Adipocyte (in vitro differentiated cells): ENCODE data around the gene ERC1.
"Not testable (repeated sequence)": the region's sequence is repeated elsewhere in the genome, so short reads cannot be mapped to it uniquely, and the experiment has no call there.

Experiments used
- DNase-seq: peaks from one replicate; pipeline ENCODE4 v3.0.0-alpha.2; 2015; ENCODE audit warnings: low read depth
- H3K27me3 ChIP-seq: replicated peaks from 2 replicates; pipeline ENCODE4 v1.7.0; 2013; ENCODE audit warnings: mild to moderate bottlenecking, low read length, moderate library complexity; ENCODE audit not compliant: control insufficient read depth, insufficient read depth
- H3K36me3 ChIP-seq: 2 replicates; pipeline ENCODE4 v1.7.0; 2013; ENCODE audit warnings: low read length, mild to moderate bottlenecking, moderate library complexity; ENCODE audit not compliant: control insufficient read depth, insufficient read depth, severe bottlenecking
- H3K4me1 ChIP-seq: 2 replicates; pipeline ENCODE4 v1.7.0; 2013; ENCODE audit warnings: mild to moderate bottlenecking, low read length, moderate library complexity; ENCODE audit not compliant: control insufficient read depth, insufficient read depth
- H3K4me3 ChIP-seq: 2 replicates; pipeline ENCODE4 v1.7.0; 2013; ENCODE audit warnings: mild to moderate bottlenecking, low read length, moderate library complexity
- H3K9ac ChIP-seq: 2 replicates; pipeline ENCODE4 v1.7.0; 2013; ENCODE audit warnings: mild to moderate bottlenecking, low read length, moderate library complexity
- H3K9me3 ChIP-seq: 2 replicates; pipeline ENCODE4 v1.7.0; 2013; ENCODE audit warnings: mild to moderate bottlenecking, low read length, moderate library complexity; ENCODE audit not compliant: control insufficient read depth

The ERC1 gene

GRCh38 chr12:988646-989045 lies 2.4 kb upstream of the ERC1 start:
- DNase-seq: peak; percentile 14

GRCh38 chr12:989051-989450 lies 2.0 kb upstream of the ERC1 start:
- no peaks in the 10 kb centered on the region for H3K27me3 ChIP-seq
- peak overlapping the region; percentile 99 for H3K9ac ChIP-seq
- H3K4me3 ChIP-seq: peak overlapping the region; percentile 94
- no peak for DNase-seq
- peaks cover 40% of the 10 kb centered on the region for H3K4me1 ChIP-seq
- no peaks in the 10 kb centered on the region for H3K36me3 ChIP-seq
- H3K9me3 ChIP-seq: no peaks in the 10 kb centered on the region

More at GRCh38 chr12:988646-989045, 2.4 kb upstream of the ERC1 start:
- Histone ChIP-seq H3K9ac (peak overlapping the region; percentile 99), H3K27me3 (no peaks in the 10 kb centered on the region), H3K4me1 (peaks cover 38% of the 10 kb centered on the region), H3K4me3 (peak overlapping the region; percentile 94), H3K36me3 (no peaks in the 10 kb centered on the region), H3K9me3 (no peaks in the 10 kb centered on the region)

- Histone ChIP-seq H3K4me3 (peak overlapping the region; percentile 94), H3K9me3 (no peaks in the 10 kb centered on the region), H3K4me1 (peaks cover 43% of the 10 kb centered on the region), H3K36me3 (no peaks in the 10 kb centered on the region), H3K27me3 (no peaks in the 10 kb centered on the region), H3K9ac (peak overlapping the region; percentile 99)
- peak; percentile 86 for DNase-seq
These were observed 1.0 kb upstream of the ERC1 start for GRCh38 chr12:989751-990660.

GRCh38 chr12:991350-992333 lies 619 bp downstream of the ERC1 start:
- H3K9me3 ChIP-seq: no peaks in the 10 kb centered on the region
- peak overlapping the region; percentile 99 for H3K9ac ChIP-seq
- no peaks in the 10 kb centered on the region for H3K27me3 ChIP-seq
- no peak for DNase-seq
- no peaks in the 10 kb centered on the region for H3K36me3 ChIP-seq
- H3K4me1 ChIP-seq: peaks cover 49% of the 10 kb centered on the region
- peak overlapping the region; percentile 94 for H3K4me3 ChIP-seq

- H3K9ac ChIP-seq: no peak overlapping the region
- peak overlapping the region; percentile 94 for H3K4me3 ChIP-seq
- peak; percentile 15 for DNase-seq
- peaks cover 49% of the 10 kb centered on the region for H3K4me1 ChIP-seq
- no peaks in the 10 kb centered on the region for H3K36me3 ChIP-seq
- H3K9me3 ChIP-seq: no peaks in the 10 kb centered on the region
- H3K27me3 ChIP-seq: no peaks in the 10 kb centered on the region
These were observed 1.6 kb downstream of the ERC1 start for GRCh38 chr12:992647-993046.

- Histone ChIP-seq H3K36me3 (no peaks in the 10 kb centered on the region), H3K9ac (no peak overlapping the region), H3K27me3 (no peaks in the 10 kb centered on the region), H3K9me3 (no peaks in the 10 kb centered on the region), H3K4me1 (peaks cover 30% of the 10 kb centered on the region), H3K4me3 (no peak overlapping the region)
- DNase-seq: no peak
These were observed 5.9 kb downstream of the ERC1 start for GRCh38 chr12:996881-997280.

- no peak overlapping the region for H3K9ac ChIP-seq
- no peaks in the 10 kb centered on the region for H3K9me3 ChIP-seq
- DNase-seq: no peak
- H3K4me1 ChIP-seq: peaks cover 24% of the 10 kb centered on the region
- H3K4me3 ChIP-seq: no peak overlapping the region
- no peaks in the 10 kb centered on the region for H3K36me3 ChIP-seq
- H3K27me3 ChIP-seq: no peaks in the 10 kb centered on the region
These were observed 6.5 kb downstream of the ERC1 start for GRCh38 chr12:997505-997904.

- Histone ChIP-seq H3K27me3 (no peaks in the 10 kb centered on the region), H3K9ac (no peak overlapping the region), H3K9me3 (no peaks in the 10 kb centered on the region), H3K36me3 (no peaks in the 10 kb centered on the region), H3K4me3 (no peak overlapping the region), H3K4me1 (peaks cover 20% of the 10 kb centered on the region)
- DNase-seq: no peak
These were observed 7.2 kb downstream of the ERC1 start for GRCh38 chr12:998020-998874.

- not testable (repeated sequence) for H3K9ac ChIP-seq, H3K27me3 ChIP-seq
These were observed 8.7 kb downstream of the ERC1 start for GRCh38 chr12:999736-1000135.

GRCh38 chr12:1001507-1001906 lies 10.5 kb downstream of the ERC1 start:
- H3K4me3 ChIP-seq: no peak overlapping the region
- H3K9ac ChIP-seq: no peak overlapping the region
- no peaks in the 10 kb centered on the region for H3K9me3 ChIP-seq
- DNase-seq: no peak
- no peaks in the 10 kb centered on the region for H3K27me3 ChIP-seq
- peaks cover 15% of the 10 kb centered on the region for H3K4me1 ChIP-seq
- H3K36me3 ChIP-seq: no peaks in the 10 kb centered on the region

More at GRCh38 chr12:999736-1000135, 8.7 kb downstream of the ERC1 start:
- not testable (repeated sequence) for H3K4me3 ChIP-seq, H3K9me3 ChIP-seq, H3K36me3 ChIP-seq, DNase-seq
- H3K4me1 ChIP-seq: peaks cover 21% of the 10 kb centered on the region
